GM19043 (cell line): ENCODE measurements around the gene CCDC102A.
A peak's percentile ranks its signal among the peaks of the same experiment; 100 is the strongest.

Experiments
- ATAC-seq: cut with Tn5 transposase; IDR thresholded peaks from one replicate; pipeline ENCODE4 v1.9.1; 2021; ENCODE audit warnings: low read depth; ENCODE audit not compliant: unreplicated experiment

CCDC102A gene

GRCh38 chr16:57525761-57526160 lies 10.6 kb downstream of the CCDC102A start:
- no peak for ATAC-seq

- no peak for ATAC-seq
These were observed 13.4 kb downstream of the CCDC102A start for GRCh38 chr16:57522960-57523359.

DNA sequence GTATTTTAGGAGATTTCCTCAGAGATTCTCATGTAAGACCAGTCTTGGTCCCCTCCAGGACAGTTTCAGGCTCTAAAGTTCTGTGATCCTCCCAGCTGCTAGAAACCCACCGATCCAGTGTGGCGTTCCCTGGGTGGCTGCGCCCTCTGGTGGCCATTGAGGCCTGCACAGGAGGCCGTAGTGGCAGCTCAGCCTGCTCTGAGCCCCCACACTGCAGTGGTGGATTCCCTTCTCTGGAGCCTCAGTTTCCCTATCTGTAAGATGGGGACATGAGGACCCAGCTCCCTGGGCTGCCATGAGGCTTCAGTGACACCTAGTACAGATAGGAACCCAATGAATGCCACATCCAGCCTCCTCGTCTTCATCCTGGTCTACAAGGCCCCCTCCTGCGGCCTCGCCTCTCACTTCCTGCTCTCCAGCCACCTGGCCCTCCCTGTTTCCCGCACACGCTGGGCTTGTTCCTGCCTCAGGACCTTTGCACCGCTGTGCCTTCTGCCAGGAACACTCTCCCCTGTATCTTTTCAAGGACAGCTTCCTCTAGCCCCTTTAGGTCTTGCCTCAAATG lies 16.5 kb downstream of the CCDC102A start:
- peak; percentile 59 for ATAC-seq

DNA sequence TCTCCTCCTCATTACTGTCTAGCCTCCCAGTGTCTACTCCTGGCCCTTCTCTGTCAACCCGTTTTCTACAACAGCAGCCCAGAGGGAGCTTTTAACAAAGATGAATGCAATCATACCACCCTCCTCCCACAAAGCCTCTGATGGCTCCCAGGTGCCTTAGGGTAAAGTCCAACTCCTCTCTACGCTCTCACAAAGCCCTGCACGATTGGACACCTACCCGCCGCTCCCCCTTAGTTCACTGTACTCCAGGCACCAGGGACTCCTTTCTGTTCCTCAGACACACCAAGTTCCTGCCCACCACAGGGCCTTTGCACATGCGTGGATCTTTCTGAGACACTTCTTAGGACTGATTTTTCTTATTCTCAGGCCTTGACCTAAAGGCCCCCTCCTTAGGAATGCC lies 17.4 kb downstream of the CCDC102A start:
- ATAC-seq, result no peak

GRCh38 chr16:57518520-57518919 lies 17.9 kb downstream of the CCDC102A start:
- ATAC-seq, result no peak

GRCh38 chr16:57517397-57518367 lies 18.7 kb downstream of the CCDC102A start:
- no peak for ATAC-seq

DNA sequence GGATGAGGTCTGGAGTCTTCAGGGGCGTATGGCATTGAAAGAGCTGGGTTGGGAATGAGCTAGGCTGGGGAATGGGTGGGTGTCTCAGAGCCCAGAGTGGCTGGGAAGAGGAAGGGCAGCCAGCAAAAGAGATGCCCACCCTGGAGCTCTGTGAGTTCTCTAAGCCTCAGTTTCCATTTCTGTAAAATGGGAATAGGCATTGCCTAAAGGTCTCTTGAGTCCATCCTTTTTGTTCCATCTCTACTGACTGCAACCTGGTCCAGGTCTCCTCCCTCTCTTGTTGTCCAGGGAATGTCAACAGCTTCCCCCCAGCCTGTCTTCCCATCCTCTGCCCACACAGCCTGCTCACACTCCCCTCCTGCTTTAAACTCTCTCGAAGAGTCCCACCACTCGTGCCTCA lies 19.6 kb downstream of the CCDC102A start:
- no peak for ATAC-seq

DNA sequence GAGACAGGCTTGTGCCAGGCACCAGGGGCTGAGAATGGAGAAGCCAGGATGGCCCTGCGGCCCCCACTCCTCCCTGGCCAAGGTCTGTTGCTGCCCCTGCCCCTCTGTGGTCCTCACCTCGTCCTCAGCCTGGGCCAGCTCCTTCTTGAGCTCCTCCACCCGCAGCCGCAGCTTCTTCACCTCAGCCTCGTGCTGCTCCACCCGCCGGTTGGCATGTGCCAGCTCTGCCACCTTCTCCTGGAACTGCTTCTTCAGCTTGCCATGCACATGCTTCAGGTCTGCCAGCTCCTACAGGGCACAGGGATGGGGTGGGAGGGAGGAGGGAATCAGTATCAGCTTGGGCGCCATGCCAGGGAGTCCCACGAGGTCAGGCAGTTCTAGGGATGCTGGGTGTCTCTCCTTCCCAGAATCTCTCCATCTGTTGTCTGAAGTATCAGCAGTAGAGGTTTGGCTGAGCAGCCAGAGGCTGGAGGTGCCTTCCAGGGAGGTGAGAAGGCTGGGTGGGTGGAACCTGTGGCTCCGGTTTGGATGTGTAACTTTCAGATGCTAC lies 20.1 kb downstream of the CCDC102A start:
- no peak for ATAC-seq

DNA sequence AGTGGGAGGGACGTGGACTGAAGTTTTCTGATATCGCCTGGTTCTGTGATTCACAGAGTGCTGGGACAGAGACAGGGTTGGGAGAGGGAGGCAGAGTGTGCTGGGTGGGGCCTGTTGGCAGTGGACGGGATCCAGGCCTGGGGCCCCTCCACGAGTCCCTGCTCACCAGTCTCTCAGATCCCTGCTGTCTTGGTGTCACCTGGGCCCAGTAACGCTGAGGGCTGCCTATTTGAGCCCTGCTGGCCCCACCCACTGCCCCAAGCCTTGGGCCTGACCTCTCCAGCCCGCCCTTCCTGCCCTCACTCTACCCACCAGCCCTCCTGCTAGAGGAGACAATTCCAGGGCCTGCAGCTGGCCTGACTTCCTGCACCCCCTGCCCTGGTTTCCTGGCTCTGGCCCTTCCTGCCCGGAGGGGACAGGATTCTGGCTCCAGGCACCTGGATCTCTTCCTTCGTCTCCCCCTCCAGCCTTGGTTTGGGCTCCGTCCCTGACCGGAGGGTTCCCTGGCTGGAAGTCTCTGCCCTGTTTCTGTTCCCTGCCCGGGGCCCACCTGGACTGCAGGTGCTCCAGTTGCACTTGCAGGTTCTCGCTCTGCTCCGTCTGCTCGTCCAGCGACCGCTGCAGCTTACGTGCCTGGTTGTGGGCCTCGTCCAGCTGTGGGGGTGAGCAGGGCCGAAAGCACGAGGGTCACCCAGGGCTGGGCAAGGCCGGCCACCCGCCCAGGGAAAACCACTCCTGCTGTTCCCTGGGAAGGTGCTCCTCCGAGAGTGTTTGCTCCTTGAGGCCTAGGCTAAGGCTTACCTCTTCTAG lies 21.4 kb downstream of the CCDC102A start:
- no peak for ATAC-seq

DNA sequence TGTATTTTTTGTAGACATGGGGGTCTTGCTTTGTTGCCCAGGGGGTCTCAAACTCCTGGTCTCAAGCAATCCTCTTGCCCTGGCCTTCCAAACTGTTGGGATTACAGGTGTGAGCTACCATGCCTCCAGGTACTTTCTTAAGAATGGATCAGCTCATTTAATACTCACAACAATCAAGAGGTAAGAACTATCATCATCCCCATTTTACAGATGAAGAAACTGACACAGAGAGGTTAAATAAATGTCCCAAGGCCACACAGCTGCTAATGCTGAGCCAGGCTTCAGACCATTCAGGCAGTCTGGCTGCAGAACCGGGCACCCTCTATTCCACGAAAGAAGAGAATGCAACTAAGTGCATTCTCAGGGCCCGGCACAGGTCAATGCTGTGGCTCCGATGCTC lies 22.0 kb downstream of the CCDC102A start:
- ATAC-seq, result no peak

DNA sequence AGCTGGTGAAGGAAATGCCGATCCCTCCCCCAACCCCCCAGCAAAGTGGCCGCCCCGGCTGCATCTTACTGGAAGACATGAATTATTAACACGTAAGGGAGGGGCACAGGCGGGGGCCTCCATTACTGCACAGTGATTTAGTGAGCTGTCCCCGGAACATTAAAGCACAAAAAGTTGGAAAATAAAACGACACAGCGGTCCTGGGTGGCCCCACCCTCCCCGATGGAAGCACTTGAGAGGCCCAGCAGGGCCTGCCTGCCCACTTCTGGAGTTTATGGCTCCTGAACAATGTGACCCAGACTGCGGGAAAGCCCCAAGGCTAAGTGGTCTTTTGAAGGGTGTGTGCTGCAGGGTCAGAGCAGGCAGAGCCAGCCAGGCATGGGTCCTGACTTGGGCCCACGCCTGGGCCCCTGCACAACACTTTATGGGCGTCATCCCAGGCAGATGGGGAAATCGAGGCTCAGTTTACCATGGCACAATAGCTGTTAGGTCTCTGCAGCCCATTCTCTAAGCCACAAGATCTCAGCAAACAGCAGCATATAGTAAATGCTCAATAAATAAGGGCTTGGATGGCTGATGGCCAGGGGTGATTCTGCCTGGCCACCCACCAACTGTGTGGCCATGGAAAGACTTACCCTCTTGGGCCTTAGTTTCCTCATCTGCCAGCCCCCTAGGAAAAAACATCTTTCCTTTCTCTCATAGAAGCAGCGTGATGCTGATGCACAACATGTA lies 22.8 kb downstream of the CCDC102A start:
- ATAC-seq, result no peak

DNA sequence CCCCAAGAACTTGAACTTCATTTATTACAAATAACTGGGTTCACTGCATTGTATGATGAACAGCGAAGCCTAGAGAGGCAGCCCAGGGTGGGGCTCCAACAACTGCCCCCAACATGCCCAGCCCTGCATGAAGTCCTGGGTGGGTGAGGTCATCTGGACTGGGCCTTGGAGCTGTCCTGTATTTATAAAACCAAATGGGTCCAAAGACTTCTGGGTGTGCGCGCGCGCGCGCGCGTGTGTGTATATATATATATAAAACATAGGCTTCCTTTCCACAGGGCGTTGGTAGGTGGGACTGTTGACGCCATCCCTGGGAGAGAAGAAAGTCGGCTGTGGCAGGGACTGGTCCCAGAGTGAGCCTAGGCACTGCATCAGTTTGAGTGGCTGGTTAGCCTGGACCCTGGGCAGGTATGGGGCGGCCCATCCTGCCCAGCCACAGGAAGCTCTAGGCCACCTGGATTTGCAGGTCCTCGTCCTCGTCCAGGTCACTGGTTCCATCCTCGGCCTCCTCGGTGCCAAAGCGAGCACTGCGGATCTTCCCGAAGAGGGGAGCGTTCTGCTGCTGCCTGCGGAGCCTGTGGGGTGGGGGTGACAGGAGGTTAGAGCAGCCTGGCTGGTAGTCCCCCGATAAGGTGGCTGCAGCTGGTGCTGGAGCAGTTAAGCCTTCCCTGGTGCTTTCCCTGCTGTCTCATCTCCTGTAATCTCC lies 23.9 kb downstream of the CCDC102A start:
- ATAC-seq, result no peak

DNA sequence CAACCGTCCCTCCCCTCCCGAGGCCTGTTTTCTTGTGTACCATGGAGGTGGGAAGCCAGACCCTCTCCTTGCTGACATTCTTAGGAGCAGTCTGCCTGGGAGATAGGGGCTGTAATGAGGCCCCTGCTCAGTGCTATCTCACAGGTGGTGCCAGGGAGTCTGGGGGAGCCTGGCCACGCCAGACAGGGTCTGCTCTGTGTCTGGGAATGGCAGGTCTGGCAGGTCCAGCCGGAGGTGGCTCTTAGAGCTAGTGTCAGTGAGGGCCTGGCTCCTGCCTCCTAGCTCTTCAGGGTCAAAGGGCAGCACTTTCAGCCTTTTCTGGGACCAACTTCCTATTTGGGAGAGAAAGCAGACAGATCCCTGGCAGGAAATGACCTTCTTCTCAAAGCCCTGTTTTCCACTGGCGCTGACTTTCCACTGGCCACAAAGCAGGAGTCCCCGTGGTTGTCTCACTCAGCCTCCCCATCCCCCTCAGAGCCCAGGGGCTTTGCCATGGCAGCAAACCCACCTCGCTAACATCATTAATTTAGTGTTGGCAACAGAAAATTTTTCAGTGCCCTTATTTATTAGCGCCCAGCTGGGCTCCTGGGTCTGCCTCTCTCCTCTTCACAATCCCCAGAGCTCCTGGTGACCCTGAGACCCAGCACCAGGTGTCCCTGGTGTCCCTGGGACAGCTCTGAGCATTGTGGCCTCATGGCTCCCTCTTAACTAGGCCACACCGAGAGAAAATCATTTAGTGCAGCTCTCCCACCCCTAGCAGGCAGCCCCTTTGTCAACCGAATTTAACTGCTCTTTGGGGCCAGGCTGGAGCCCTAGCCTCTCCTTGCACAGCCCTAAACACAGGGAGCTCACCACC lies 26.1 kb downstream of the CCDC102A start:
- ATAC-seq, result no peak

GRCh38 chr16:57509231-57509923 lies 27.0 kb downstream of the CCDC102A start:
- no peak for ATAC-seq

GRCh38 chr16:57508035-57508425 lies 28.3 kb downstream of the CCDC102A start:
- ATAC-seq, result no peak

DNA sequence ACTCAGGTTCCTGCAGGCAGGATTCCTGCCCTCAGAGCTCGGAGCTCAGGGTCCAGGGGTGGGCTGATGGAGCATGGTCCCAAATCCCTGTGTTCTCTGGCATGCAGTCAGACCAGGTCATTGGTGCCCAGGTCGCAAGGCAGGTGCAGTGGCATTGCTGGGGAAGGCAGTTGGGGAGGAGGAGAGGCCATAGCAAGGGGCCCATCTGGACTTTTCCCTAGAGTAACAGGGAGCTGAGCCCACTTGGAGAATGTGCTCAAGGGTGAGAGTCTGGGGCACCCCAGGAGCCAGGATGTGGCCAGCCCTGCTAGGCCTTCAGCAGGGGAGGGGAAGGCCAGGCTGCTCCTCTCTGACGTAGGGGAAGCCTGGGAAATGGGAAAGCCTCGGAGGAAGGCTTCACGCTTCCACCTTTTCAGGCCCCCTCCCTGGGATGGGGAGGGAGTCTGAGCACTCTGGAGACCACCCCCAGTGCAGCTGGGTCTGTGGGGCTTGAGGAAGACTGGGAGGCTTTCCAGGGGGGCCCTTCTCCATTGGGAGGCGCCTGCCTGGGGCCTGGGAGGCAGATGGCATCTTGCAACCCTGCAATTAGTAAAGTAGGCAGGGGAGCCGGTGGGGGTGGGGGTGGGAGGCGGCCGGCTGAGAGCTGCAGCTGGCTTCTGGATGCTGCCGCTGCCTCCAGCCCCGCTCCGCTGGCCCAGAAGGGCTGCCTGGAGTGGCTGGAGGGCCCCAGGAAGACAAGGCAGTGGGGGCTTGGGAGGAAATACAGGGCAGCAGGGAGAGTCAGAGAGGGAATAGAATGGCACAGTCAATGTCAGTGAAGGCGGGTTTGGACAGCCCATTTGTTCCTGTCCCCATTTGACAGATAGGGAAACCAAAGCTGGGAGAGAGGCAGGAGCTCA lies 29.0 kb downstream of the CCDC102A start:
- no peak for ATAC-seq

DNA sequence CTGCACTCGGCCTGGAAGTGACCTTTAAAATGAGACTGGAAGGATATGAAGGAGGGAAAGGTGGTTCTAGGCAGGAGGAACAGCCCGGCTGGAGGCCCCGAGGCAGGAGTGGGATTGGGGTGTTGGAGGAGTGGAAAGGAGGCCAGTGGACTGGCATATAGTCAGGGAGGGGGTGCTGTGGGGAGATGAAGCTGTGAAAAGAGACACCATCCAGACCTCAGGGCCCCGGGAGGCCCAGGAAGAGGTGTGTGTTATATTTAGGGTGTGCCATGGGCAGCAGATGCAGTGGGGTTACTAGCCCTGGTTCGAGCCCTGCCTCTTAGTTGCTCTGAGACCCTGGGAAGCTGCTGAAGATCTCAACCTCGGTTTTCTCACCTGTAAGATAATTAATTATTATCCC lies 31.2 kb downstream of the CCDC102A start:
- no peak for ATAC-seq
